ENCODE results near the gene SFMBT1. TPM values are rescaled to one million over a fixed set of nuclear protein-coding genes. Genes with fewer than 3 reads are reported as not detected.
A peak's percentile ranks its signal among the peaks of the same experiment; 100 is the strongest.

SFMBT1 gene
- total and polyA plus RNA-seq, 2 experiments from 2014 or later: 5.3 to 24.0 TPM

DNA sequence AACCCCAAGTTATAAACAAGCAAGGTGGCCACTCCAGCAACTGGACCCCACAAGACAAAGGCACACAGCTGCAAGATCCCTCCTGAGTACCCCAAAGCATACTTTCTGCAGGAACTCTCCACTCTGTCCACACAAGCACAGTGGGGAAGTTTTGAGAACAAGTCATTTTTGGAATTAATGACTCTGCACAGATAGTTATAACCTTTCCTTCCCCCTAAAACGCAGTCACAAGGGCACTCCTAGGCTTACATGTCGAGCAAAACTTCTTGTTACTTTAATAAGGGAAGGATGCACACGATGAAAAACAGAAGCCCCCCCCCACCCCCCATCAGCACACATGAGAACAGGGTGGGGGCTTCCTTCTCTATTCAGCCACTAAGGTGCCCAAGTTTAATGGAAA lies 149.7 kb downstream of the SFMBT1 start (continued):
- TF ChIP-seq, protein P1, sequence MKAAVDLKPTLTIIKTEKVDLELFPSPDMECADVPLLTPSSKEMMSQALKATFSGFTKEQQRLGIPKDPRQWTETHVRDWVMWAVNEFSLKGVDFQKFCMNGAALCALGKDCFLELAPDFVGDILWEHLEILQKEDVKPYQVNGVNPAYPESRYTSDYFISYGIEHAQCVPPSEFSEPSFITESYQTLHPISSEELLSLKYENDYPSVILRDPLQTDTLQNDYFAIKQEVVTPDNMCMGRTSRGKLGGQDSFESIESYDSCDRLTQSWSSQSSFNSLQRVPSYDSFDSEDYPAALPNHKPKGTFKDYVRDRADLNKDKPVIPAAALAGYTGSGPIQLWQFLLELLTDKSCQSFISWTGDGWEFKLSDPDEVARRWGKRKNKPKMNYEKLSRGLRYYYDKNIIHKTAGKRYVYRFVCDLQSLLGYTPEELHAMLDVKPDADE (IDR thresholded peaks at IDR 0.05): no peak
- TF ChIP-seq, protein P2, sequence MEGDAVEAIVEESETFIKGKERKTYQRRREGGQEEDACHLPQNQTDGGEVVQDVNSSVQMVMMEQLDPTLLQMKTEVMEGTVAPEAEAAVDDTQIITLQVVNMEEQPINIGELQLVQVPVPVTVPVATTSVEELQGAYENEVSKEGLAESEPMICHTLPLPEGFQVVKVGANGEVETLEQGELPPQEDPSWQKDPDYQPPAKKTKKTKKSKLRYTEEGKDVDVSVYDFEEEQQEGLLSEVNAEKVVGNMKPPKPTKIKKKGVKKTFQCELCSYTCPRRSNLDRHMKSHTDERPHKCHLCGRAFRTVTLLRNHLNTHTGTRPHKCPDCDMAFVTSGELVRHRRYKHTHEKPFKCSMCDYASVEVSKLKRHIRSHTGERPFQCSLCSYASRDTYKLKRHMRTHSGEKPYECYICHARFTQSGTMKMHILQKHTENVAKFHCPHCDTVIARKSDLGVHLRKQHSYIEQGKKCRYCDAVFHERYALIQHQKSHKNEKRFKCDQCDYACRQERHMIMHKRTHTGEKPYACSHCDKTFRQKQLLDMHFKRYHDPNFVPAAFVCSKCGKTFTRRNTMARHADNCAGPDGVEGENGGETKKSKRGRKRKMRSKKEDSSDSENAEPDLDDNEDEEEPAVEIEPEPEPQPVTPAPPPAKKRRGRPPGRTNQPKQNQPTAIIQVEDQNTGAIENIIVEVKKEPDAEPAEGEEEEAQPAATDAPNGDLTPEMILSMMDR (conservative IDR thresholded peaks at IDR 0.05; ENCODE audit: low read depth in 2 of 2): no peak
- no peak for TF ChIP-seq EZH2 (IDR thresholded peaks at IDR 0.05; ENCODE audit: low read depth, unreplicated experiment)
- no peak for TF ChIP-seq POLR2AphosphoS5 (IDR thresholded peaks at IDR 0.05; ENCODE audit: low read depth)
- TF ChIP-seq, protein P3, sequence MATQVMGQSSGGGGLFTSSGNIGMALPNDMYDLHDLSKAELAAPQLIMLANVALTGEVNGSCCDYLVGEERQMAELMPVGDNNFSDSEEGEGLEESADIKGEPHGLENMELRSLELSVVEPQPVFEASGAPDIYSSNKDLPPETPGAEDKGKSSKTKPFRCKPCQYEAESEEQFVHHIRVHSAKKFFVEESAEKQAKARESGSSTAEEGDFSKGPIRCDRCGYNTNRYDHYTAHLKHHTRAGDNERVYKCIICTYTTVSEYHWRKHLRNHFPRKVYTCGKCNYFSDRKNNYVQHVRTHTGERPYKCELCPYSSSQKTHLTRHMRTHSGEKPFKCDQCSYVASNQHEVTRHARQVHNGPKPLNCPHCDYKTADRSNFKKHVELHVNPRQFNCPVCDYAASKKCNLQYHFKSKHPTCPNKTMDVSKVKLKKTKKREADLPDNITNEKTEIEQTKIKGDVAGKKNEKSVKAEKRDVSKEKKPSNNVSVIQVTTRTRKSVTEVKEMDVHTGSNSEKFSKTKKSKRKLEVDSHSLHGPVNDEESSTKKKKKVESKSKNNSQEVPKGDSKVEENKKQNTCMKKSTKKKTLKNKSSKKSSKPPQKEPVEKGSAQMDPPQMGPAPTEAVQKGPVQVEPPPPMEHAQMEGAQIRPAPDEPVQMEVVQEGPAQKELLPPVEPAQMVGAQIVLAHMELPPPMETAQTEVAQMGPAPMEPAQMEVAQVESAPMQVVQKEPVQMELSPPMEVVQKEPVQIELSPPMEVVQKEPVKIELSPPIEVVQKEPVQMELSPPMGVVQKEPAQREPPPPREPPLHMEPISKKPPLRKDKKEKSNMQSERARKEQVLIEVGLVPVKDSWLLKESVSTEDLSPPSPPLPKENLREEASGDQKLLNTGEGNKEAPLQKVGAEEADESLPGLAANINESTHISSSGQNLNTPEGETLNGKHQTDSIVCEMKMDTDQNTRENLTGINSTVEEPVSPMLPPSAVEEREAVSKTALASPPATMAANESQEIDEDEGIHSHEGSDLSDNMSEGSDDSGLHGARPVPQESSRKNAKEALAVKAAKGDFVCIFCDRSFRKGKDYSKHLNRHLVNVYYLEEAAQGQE (IDR thresholded peaks at IDR 0.05; ENCODE audit: unreplicated experiment): no peak
- no peak for TF ChIP-seq EZH2phosphoT487 (IDR thresholded peaks at IDR 0.05; ENCODE audit: unreplicated experiment)
- TF ChIP-seq ZNF114 (CRISPR knock-in tag; IDR thresholded peaks at IDR 0.05): no peak
- no peak for TF ChIP-seq ZNF331 (CRISPR knock-in tag; IDR thresholded peaks at IDR 0.05; ENCODE audit: low read depth)

DNA sequence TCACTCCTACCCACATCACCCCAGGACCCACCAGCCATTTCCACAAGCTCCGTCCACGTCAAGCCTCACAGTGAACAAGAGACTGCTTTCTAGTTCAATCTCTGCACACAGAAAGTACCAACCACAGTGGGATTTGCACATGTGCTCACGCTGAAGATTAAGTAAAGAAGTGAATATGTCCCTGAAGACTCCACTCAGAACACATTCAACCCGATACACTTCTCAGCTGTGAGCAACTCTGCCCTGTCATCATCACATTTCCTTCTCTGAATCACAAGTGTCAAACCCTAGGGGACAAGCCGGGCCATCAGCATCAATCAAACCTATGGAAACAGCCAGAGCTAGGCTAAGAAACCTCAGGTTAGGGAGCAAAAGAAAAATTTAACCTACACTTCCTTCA lies 150.5 kb downstream of the SFMBT1 start:
- Mint-ChIP-seq H3K9me3 (no peaks in the 10 kb centered on the region; the same call in 2 of the 3 replicates), H3K4me1 (peaks cover 16% of the 10 kb centered on the region), H3K4me3 (peak overlapping the region; percentile 95), H3K27ac (no peak overlapping the region), H3K36me3 (ENCODE audit: low read depth) (peaks cover 5% of the 10 kb centered on the region; the same call in 1 of the 3 replicates), H3K27me3 (ENCODE audit: insufficient read depth, low read depth, poor library complexity) (no peaks in the 10 kb centered on the region)
- ATAC-seq (no peak), DNase-seq (ENCODE audit: low spot score) (no peak)
- H3K9me2 ChIP-seq (ENCODE audit: insufficient read depth): no peaks in the 10 kb centered on the region
- H2AFZ ChIP-seq: no peak overlapping the region
- H4K20me1 ChIP-seq (replicated peaks; ENCODE audit: insufficient read depth): peaks cover 13% of the 10 kb centered on the region
- peaks cover 8% of the 10 kb centered on the region for H3K4me1 ChIP-seq (ENCODE audit: insufficient read depth)
- no peak overlapping the region for H3K4me3 ChIP-seq
- no peaks in the 10 kb centered on the region; the same call in 1 of the 2 replicates for H3K36me3 ChIP-seq (ENCODE audit: insufficient read depth)
- H3K79me2 ChIP-seq (replicated peaks; ENCODE audit: insufficient read depth): peaks cover 44% of the 10 kb centered on the region
- no peak overlapping the region for H3K27ac ChIP-seq (ENCODE audit: low read depth)
- 0 out of 2 replicates have a peak, but pooled peaks cover 6% of the 10 kb centered on the region for H3K27me3 ChIP-seq (ENCODE audit: insufficient read depth)
- peaks cover 11% of the 10 kb centered on the region for H3F3A ChIP-seq (replicated peaks; ENCODE audit: low read depth)
- peak overlapping the region; percentile 84; the same call in 1 of the 2 replicates for H3K4me2 ChIP-seq
- TF ChIP-seq ZNF331 (CRISPR knock-in tag; IDR thresholded peaks at IDR 0.05; ENCODE audit: low read depth): no peak
- TF ChIP-seq, protein P4, sequence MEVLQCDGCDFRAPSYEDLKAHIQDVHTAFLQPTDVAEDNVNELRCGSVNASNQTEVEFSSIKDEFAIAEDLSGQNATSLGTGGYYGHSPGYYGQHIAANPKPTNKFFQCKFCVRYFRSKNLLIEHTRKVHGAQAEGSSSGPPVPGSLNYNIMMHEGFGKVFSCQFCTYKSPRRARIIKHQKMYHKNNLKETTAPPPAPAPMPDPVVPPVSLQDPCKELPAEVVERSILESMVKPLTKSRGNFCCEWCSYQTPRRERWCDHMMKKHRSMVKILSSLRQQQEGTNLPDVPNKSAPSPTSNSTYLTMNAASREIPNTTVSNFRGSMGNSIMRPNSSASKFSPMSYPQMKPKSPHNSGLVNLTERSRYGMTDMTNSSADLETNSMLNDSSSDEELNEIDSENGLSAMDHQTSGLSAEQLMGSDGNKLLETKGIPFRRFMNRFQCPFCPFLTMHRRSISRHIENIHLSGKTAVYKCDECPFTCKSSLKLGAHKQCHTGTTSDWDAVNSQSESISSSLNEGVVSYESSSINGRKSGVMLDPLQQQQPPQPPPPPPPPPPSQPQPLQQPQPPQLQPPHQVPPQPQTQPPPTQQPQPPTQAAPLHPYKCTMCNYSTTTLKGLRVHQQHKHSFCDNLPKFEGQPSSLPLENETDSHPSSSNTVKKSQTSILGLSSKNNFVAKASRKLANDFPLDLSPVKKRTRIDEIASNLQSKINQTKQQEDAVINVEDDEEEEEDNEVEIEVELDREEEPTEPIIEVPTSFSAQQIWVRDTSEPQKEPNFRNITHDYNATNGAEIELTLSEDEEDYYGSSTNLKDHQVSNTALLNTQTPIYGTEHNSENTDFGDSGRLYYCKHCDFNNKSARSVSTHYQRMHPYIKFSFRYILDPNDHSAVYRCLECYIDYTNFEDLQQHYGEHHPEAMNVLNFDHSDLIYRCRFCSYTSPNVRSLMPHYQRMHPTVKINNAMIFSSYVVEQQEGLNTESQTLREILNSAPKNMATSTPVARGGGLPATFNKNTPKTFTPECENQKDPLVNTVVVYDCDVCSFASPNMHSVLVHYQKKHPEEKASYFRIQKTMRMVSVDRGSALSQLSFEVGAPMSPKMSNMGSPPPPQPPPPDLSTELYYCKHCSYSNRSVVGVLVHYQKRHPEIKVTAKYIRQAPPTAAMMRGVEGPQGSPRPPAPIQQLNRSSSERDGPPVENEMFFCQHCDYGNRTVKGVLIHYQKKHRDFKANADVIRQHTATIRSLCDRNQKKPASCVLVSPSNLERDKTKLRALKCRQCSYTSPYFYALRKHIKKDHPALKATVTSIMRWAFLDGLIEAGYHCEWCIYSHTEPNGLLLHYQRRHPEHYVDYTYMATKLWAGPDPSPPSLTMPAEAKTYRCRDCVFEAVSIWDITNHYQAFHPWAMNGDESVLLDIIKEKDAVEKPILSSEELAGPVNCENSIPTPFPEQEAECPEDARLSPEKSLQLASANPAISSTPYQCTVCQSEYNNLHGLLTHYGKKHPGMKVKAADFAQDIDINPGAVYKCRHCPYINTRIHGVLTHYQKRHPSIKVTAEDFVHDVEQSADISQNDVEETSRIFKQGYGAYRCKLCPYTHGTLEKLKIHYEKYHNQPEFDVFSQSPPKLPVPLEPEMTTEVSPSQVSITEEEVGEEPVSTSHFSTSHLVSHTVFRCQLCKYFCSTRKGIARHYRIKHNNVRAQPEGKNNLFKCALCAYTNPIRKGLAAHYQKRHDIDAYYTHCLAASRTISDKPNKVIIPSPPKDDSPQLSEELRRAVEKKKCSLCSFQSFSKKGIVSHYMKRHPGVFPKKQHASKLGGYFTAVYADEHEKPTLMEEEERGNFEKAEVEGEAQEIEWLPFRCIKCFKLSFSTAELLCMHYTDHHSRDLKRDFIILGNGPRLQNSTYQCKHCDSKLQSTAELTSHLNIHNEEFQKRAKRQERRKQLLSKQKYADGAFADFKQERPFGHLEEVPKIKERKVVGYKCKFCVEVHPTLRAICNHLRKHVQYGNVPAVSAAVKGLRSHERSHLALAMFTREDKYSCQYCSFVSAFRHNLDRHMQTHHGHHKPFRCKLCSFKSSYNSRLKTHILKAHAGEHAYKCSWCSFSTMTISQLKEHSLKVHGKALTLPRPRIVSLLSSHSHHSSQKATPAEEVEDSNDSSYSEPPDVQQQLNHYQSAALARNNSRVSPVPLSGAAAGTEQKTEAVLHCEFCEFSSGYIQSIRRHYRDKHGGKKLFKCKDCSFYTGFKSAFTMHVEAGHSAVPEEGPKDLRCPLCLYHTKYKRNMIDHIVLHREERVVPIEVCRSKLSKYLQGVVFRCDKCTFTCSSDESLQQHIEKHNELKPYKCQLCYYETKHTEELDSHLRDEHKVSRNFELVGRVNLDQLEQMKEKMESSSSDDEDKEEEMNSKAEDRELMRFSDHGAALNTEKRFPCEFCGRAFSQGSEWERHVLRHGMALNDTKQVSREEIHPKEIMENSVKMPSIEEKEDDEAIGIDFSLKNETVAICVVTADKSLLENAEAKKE (CRISPR knock-in tag; IDR thresholded peaks at IDR 0.05): no peak
- no peak for TF ChIP-seq EZH2phosphoT487 (IDR thresholded peaks at IDR 0.05; ENCODE audit: unreplicated experiment)
- TF ChIP-seq, protein P2 (conservative IDR thresholded peaks at IDR 0.05; ENCODE audit: low read depth in 2 of 2): no peak

Data from GM23338 (cell line).